Activated CD8-positive, alpha-beta memory T cell treated with anti-CD3 and anti-CD28 coated beads for 1 hour (primary cell): ENCODE results near the gene MAGOHB.
"Not testable (repeated sequence)": the region's sequence is repeated elsewhere in the genome, so short reads cannot be mapped to it uniquely, and the experiment has no call there.

Experiments
- DNase-seq, 2 donors: peaks; one replicate each; pipeline ENCODE4 v3.0.0-alpha.2; 2020; ENCODE audit warnings: low read depth in 1 of 2; ENCODE audit errors: extremely low read depth in 1 of 2

Gene MAGOHB

DNA sequence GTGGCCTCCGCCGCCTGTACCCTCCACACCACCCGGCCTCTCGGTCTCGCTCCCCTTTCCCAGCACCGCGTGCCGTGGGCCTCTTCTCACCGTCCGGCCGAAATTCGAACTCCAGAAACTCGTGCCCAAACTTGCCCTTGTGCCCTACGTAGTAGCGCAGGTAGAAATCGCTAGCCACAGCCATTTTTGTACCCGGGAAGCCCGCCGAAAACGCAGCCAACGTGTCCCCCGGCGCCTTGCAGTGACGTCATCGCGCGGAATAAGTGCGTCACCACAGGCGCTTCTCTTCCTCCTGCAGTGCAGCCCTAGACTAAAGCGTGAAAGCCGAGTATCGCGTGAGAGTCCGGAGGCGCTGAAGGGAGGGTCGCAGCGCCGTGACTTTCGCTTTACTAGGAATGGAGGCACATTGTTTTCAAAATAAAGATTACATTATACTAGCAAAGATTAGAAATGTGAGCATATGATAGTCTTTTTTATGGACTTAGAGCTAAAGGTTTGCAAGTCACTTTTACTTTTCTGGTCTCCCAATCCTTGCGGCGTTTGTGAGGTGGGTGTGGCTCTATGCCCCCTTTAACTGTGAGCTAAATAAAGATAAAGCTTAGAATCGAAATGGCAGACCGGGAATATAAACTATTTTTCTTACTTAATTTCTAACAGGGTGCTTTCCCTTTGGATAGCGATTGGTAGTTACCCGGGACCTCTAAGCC lies at the start of gene MAGOHB:
Gene MAGOHB (minus strand): TSS at position 261 of the 707 bp plus-strand sequence. CDS start 77 bp downstream, at position 184.
- peak; percentile 98 to 99 for DNase-seq

DNA sequence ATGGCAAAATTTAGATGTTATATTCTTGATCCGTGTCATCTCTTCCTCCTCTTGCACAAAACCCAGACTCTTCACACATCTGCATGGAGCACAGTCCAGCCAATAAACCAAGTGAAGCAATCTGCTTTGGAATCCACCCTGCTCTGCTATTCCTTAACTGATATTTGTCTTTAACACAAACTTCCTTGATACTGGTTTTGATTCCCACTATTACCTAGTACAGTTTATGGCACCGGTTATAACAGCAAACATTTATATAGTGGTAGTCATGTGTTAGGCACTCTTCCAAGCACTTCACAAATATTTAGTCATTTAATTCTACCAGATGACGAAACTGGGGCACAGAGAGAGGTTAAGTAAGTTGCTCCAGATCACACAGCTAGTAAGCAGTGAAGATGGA lies 47.9 kb upstream of the MAGOHB start:
- DNase-seq = no peak

DNA sequence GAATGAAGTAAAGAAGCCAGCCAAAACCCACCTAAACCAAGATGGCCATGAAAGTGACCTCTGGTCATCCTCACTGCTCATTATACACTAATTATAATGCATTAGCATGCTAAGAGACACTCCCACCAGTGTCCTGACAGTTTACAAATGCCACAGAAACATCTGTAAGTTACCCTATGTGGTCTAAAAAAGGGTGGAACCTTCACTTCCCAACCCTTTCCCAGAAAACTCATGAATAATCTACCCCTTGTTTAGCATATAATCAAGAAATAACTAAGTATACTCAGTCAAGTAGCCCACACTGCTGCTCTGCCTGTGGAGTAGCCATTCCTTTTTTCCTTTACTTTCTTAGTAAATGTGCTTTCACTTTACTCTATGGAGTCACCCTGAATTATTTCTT lies 40.6 kb upstream of the MAGOHB start:
- no peak for DNase-seq

DNA sequence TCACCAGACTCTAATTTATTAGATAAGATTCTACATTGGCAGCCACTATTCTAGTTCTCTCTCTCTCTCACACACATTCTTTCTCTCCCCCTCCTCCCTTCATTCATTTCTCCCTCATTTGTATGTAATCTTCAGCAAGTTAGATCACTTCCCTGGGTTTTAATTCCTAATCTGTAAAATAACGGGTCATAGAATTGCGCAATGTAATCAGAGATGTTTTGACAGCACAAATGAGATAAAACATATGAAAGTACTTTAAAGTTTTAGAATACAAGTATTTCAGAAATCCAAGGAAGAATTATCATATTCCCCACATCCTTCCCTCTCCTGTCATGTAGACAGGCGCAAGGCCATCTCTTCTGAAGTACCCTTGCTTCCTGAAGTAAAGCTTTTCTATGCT lies 38.8 kb upstream of the MAGOHB start:
- no peak for DNase-seq

DNA sequence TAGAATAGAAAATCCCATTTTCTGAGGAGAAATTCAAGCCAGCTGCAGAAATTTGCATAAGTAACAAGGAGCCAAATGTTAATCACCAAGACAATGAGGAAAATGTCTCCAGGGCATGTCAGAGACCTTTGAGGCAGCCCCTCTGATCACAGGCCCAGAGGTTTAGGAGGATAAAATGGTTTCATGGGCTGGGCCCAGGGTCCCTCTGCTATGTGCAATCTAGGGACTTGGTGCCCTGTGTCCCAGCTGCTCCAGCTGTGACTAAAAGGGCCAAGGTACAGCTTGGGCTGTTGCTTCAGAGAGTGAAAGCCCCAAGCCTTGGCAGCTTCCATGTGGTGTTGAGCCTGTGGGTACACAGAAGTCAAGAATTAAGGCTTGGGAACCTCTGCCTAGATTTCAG lies 33.2 kb upstream of the MAGOHB start:
- DNase-seq = not testable (repeated sequence)

DNA sequence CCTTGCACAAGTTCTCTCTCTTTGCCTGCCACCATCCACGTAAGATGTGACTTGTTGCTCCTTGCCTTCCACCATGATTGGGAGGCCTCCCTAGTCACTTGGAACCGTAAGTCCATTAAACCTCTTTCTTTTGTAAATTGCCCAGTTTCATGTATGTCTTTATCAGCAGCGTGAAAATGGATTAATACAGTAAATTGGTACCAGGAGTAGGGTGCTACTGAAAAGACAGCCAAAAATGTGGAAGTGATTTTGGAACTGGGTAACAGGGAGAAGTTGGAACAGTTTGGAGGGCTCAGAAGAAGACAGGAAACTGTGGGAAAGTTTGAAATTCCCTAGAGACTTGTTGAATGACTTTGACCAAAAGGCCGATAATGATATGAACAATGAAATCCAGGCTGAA lies 32.5 kb upstream of the MAGOHB start:
- no peak for DNase-seq

DNA sequence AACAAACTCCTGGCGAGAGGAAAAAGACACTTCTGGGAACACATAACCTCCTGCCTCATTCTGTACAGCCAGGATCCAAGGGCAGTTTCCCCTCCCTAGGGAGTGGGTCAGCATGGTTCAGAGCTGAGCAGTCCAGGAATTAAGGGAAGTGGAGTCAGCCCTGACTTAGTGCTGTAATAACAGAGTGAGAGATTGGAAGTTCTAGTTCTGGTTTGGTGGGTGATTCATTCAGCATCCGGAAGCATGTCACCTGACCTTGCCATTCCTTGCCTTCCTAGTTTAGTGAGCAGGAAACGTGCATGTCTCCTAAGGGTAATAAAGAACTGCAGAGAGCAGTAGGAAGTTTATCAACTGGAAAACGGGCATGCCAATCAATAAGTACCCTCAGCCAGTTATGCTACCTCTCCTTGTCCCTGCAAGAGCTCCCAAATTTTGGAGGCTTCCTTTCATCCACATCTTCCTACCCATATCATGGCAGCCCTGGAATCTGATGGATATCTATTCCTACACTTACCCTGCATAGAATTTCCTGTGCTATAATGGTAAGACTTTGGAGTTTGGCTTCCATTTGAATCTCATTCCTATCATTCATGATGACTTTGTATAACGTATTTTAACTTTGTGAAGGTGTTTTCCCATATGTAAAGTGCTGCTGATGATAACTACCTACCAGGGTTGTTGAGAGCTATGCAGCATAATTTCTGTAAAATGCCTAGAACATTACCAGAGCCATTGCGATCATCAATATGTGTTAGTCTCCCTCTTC lies 28.5 kb upstream of the MAGOHB start:
- no peak for DNase-seq

DNA sequence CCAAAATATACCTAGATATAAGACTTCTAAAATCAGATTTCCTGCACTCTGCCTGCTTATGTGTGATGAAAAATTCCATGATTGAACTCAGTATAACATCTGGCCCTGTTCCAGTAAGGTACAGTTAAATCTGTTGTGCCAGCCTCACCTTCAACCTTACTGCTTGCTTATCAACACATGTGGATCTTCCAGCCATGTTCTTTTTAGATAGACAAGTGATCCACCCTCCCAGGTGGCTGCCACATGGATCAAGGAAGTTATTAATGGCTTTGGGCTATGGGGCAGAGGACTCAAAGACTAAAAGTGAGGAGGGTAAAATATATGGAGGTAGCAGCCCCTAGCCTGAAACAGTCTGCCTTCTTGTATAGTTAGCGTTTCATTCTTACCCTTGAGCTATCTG lies 25.3 kb upstream of the MAGOHB start:
- DNase-seq = no peak

DNA sequence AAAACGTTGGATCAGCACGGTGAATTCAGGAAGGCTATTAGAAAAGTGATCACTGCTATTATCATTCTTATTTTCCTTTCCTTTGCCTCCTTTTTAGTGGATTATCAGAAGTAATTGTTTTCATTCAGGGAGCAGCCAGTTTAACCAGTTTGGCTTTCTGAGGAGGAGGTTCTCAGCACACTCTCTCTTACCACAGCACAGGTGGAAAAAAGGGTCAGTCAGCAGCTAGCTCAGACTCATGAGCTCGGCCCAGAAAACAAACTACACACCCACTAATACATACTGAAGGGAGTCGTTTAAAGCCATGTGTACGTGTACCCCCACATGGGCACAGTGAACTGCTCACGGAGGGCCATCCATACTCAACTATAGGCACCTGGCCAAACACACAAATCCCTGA lies 23.2 kb upstream of the MAGOHB start:
- DNase-seq = no peak

DNA sequence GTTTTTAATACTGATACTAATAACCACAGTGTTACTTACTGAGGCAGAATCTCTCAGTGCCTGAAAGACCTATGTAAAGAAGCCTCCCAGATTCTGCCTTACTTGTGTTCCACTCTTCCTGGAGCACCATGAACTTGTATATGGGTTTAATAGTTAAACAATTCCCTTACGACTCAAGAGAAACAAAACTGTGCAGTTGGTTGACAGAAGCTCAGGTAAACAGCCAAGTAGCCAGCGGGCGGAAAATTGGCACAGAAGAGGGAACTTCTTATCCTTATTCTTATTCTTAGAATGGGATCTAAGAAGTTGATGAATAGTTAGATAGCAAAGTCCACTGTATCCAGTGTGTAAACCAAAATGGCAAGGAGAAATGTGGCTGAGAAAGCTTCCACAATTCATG lies 22.7 kb upstream of the MAGOHB start:
- DNase-seq = no peak

DNA sequence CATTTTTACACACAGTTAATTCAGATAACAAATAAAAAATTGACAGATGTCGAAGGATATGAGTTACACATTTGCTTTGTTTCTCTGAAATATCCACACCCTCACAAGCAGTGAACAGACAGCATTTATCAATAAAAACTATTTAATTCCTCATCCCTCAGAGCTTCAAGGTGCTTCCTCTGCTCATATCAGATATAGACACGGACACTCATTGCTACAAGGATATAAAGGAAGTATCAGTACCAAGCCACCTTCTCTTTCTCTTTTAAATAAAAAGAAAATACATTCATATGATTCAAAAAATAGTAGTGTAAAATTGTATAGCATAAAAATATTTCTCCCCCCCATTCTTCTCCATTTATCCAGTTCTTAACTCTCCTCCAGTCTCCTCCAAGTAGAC lies 21.9 kb upstream of the MAGOHB start:
- no peak for DNase-seq

DNA sequence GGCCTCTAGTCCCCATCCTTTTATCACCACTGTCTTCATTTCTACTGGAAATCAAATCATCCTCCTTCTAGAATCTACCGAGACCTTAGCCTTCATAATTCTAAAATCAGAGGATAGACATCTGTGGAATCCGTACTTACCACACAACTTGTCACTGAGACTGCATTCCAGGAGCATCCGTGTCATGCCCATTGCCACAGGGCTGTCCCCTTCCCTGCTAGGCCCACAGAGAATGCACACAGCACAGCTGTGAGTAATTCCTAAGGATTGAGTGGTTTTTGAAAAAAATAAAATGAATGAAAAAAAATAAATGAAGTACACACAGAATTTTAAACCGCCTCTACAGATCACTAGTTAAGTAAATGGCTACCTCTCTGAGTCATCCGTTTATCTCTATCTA lies 21.0 kb upstream of the MAGOHB start:
- DNase-seq = no peak

DNA sequence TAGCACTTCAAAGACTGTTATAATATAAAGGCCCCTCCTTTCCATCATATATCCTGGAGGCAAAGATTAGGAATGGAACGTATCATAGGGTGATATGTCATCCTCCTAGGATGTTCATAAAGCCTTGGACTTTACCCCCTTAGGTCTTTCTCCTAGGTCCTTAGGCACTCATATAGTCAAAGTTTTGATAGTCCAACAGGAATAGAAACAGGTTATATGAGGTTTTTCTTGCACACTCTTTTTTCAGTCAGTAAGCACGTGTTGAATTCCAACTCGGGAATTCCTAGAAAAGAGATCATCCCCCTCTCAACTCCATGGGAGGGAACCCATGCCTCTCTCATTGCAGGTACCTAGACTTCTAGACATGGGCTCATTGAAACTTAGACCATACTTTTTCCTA lies 20.1 kb upstream of the MAGOHB start:
- no peak for DNase-seq

DNA sequence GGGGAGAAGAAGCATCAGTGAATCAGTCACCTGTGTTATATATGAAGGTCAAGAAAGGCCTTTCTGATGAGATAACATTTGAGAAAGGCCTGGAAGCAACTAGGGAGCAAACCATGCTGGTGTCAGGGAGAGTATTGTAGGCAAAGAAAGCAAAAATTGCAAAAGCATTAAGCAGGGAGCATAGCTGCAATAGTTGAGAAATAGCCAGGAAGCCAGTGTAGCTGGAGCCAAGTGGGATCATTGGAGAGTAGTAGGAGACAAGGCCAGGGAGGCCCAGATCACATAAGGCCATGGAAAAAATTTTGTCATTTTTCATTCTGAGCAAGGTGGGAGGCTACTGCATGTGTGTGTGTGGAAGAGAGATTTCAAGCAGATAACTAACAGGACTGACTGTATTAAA lies 18.8 kb upstream of the MAGOHB start:
- DNase-seq = no peak

DNA sequence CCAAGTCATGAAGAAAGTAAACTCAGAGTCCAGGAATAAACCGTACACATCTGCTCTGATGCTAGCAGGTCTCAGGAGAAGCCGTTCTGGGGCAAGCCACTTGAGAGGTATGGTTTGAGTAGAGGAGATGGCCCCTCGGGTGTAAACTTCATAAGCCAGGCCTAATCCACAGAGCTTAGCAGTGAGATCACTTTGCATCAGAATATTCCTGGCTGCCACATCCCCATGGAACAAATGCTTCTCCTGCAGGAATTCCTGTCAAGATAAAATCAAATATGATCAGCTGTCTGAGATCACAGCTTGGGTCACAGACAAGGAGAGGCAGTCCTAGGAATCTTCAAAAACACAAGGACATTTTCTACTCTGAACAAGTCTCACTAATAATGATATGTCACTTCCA lies 11.2 kb upstream of the MAGOHB start:
- DNase-seq = no peak

DNA sequence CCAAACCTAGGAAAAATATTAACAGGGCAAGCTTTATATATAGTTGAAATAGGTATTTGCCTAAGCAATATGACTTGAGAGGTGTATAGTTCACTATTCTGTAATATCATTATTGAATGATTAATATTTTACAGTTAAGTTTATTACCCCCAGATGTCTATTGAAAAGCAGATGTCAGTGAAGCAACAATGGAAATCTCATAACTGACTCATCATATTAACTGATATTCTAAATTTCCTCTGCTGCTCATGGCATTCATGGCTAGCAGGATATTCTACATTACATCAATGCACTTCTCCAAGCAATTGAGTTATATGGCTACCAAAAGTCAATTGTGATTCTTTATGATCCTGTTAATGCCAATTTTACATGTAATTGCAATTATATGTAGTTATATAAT lies 9.7 kb upstream of the MAGOHB start:
- no peak for DNase-seq

DNA sequence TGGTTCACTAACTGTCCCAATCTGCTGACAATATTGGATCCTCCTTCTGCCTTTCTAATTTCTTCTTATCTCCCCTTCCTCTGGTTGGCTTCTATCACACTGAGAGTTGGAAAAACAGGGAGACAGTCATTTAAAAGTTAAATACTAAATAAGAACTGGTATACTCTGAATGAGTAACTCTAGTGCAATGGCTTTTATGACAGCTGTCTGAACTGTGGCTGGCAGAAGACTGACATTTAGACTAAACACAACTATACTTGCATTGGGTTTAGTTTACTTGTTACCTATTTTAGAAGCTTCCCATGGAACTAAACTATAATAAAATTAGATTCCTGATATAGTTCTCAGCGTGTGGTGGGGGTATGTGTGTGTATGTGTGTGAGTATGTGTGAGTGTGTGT lies 7.9 kb upstream of the MAGOHB start:
- no peak for DNase-seq

DNA sequence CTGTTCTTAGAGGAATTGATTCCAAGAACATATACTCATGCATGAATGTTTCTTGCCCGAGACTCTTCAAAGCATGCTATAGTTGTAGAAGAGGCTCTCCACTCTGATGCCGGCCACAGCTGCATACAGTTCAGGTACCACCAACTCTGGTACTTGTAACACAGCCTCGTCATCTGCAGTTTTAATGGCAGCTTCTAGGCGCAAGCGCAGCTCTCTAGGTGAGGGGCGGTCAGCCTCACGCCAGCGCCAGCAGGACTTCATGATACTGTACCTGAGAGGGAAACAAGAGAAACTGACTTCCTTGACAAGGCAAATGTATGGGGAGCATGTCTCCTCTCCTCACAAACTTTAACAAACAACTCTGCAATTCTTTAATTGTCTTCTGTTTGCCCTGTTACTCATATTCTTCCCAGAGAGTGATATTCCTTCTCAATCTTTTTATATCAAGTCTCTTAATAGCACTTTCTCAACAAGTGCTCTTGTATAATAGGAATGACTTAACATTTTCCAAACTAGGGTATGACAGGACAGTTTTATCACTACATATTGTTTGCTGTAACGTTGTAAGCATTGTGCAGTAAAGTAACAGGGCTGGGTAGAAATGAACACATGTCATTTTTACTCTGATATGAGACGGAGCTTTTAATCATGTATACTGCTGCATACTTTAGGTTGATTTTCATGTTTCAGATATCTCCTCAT lies 6.8 kb upstream of the MAGOHB start:
- no peak for DNase-seq

DNA sequence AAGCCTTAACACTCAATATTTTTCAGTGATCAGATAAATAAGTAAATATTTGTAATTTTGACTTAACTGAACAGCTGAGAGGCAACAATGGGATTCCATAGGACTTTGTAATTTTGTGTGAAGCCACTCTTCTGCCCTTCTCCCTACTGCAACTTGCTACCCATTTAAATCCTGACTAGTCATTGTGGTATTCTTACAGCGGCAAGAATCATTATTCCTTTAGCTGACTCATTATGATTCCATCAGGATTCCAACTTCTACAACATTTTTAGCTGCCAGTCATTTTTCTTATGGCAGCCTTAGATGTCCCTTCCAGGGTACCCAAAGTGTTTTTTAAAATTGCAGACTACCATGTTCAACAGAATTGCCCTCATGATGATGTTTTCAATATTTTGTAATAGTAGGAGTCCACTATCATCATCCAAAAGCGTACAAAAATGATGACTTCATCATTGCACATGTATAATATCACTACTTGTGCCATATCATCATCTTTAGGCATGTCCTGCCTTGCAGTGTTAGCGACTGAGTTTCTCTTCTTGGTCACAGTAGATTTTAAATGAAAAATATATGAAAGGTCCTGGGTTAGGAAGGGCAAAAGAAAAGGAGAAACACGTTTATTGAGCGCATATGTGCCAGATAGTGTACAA lies 5.1 kb upstream of the MAGOHB start:
- DNase-seq = no peak

DNA sequence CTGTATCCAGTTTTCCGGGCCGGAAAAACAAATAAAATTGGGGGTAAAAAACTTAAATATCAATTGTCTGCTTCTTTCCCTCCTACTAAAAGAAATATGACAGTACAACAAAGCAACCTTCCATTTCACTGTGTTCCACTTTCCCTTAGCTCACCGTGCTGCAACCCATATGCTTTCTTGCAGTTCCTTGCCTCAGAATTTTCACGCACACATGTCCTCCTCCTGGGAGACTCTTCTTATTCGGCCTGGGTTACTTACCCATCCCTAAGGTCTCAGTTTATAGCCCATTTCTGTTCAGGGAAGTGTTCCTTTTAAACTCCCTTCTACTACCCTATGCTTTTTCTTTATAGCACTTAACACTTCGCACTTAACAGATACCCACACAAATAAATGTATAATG lies 4.5 kb upstream of the MAGOHB start:
- DNase-seq = no peak

DNA sequence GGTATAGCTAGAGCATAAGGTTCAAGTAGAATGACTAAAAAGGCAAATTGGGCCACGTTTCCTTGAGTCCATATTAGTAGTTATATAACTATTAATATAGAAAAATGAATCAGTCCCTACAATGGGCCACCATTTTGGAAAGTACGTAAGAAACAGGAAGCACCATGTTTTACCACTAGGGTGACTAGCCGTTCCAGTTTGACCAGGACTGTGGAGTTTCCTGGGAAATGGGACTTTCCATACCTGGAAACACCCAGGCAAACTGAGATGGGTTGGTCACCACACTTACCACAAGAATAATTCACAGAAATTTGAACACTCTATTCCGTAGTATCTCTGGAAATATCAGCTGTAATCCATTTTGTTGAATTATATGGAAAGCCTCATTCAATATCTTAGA lies 2.1 kb upstream of the MAGOHB start:
- DNase-seq = no peak

DNA sequence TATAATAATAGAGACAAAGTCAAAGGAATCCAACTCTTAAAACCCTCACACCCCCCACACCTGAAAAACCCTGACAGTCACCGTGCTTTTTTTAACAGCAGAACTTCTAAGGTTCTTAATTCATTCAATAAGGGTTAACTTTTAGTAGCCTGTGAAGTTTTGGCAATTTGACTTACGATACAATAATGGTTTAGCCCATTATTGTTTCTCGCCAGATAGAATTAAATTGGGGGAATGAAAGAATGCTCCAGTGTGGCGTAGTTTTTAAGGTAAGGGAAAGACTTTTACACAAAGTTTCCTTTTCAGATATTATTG lies 604 bp upstream of the MAGOHB start:
- DNase-seq = no peak
